NB4 (cell line): ENCODE data around the gene RYR2.

Source experiments
- CTCF ChIP-seq: IDR thresholded peaks from one replicate; pipeline ENCODE4 v1.5.1; 2012; ENCODE audit warnings: low read depth, low read length
- TF ChIP-seq, protein P1 (sequence below): IDR thresholded peaks from 2 replicates; pipeline ENCODE4 v1.6.1; 2011; ENCODE audit warnings: low read depth, low read length

GRCh38 chr1:237138551-237138950 is 96.6 kb downstream of the RYR2 start:
- TF ChIP-seq, protein P1, sequence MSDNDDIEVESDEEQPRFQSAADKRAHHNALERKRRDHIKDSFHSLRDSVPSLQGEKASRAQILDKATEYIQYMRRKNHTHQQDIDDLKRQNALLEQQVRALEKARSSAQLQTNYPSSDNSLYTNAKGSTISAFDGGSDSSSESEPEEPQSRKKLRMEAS, result no peak
- no peak for TF ChIP-seq CTCF
